GF-D8 (cell line): Measurements from ENCODE around the gene CSF1R.

Source experiments
- DNase-seq: peaks from one replicate; lab custom pipeline; 2025; lab: John Stamatoyannopoulos, UW

CSF1R gene

DNA sequence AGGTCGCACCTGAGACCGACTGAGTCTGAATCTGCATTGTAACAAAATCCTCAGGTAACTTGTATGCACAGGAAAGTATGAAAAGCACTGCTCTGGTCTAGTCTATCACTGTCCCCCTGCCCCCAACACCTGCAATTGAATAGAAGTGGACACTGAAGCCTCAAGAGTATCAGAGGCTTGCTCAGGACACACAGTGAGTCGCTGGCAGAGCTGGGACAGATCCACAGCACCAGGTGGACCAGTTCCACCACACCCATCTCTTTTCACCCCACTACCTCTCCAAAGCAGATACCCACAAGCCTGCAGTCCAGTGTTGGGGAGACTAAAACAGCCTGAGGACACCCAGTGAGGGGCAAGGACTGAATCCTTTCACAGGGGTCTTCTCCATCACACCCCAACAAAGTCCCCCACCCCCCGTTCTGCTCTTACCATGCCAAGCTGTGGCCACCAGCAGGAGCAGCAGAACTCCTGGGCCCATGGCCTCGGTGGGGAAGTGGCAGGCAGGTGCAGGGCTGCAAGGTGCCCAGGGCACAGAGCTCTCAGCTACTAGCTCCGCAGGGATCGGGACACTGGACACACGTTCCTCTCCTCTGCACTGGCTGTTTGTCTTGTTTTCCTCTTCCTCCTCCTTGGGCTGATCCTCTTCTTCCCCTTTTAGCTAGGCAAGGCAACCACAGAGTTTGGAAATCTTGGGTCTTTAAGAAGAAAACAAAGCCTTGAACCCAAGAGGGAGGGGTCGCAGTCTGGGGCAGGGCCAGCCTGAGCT, at the start of gene CSF1R:
TSS of gene CSF1R (minus strand) at position 605 of the 766 bp plus-strand sequence. CDS start at position 478, 127 bp downstream.
- peak; percentile 27 for DNase-seq

DNA sequence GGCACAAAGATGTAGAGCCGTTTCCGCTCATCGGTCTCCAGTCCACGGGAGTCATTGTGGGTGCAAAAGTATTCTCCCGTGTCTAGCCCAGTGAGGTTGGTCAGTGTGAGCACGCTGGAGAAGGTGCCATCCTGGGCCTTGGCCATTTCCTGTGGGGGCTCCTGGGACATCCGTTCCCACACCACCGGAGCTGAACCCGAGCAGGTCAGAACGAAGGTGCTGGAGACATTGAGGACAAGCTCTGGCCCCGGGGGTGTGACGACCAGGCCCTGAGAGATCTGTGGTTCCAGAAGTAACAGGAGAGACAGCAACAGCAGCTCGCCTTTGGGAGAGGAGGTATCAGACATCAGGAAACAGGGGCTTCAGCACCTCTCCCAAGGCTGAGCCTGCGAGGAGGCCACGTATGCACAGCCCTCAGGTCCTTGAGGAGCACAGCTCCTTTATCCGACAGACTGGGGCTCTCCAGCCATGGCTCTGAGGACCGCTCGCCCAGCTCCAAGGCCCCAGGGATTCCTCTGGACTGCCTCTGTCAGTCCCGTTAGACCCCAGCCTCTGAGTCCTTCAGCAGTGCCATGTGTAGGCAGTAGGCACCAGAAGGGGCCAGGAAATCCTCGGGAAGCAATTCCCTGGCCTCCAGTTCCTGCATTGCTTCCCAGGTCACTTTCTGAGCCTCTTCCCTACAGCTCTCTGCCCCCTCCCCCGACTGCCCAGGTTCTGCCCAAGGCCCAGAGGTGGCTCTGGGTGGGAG, 49.4 kb upstream of the CSF1R start:
- no peak for DNase-seq

DNA sequence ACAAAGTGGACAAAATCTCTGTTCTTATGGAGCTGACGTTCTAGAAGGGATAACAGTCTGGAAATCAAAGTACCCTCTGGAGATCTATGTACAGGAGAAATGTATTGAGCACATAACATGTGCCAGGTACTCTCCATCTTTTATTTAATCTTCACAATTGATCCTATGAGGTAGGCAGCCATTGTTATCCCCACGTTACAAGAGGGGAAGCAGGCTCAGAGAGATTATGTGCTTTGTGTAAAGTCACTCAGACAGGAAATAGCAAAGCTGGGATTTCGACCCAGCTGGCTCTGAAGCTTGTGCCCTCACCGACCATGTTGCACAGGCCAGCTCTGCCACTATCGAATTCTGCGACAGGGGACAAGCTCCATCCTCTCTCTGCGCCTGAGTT, 47.8 kb upstream of the CSF1R start:
- DNase-seq = no peak

DNA sequence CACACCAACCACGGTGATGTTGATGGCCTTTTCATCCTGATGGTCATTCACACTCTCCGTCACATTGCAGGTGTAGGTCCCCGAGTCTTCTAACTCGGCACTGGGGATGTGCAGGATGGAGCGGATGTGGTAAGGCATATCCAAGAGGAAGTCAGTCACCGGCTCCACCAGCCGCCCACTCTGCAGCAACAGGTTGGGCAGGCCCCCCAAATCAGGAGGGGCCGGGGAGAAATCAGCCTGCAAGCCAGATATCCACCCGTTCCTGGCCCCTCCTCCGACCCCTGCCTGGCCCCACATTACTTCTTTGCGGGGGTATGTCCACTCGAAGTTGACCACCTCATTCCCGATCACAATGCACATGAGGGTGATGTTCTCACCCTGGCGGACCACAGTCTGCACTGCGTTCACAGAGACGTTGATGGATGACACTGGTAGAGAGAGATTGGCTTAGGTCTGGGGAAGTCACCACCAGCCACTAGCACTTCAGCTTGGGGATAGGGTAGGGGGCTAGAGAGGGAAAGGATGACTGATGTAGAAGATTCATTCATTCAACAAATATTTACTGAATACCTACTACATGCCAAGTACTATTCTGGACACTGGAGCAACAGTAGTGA, 47.3 kb upstream of the CSF1R start:
- DNase-seq = no peak

DNA sequence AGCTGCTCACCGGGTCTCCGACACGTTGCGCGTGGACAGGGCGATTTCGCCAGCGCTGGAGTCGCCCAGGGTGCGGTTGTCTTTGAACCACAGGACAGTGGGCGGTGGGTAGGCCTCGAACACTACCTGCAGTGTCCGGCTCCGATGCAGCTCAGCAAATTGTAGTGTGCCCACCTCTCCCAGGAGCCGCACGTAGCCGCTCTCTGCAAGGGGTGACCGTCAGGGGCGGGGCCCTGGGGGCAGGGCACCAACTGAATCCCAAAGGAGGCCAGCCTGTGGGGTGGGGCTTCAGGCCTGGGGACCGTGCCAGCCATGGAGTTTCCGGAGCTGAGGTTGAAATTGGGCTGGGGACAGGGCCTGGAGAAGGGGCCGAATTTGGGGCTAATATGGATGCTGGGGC, 46.4 kb upstream of the CSF1R start:
- DNase-seq = no peak

DNA sequence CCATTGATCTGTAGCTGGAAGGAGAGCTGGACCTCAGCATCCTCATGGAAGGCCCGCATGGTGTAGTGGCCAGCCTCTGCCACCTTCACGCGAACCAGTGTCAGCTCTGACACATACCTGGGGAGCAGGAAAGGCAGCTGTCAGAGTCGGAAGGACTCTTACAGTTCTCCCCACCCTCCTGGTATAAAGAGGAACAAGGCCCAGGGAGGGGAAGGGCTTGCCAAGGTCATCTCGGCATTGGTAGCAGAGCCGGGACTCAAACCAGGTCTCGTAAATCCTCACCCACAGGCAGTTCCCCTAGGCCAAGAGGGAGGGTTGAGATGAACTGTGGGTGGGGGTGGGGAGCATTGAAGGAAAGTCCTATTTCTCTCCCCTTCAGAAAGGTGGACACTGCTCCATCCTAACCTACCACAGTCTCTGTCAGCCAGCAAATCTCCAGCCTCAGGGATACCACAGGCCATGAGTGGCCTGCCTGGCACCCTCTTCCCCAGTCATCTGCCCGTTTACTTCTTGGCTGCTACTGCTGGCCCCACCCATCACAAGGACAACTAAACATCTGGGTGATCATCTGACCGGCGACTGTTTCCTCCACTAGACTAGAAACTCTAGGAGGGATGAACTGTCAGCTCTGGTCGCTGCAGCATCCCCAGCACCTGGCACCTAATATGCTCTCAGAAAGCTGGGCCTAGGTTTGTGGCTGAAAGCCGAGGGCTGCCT, 45.8 kb upstream of the CSF1R start:
- no peak for DNase-seq

DNA sequence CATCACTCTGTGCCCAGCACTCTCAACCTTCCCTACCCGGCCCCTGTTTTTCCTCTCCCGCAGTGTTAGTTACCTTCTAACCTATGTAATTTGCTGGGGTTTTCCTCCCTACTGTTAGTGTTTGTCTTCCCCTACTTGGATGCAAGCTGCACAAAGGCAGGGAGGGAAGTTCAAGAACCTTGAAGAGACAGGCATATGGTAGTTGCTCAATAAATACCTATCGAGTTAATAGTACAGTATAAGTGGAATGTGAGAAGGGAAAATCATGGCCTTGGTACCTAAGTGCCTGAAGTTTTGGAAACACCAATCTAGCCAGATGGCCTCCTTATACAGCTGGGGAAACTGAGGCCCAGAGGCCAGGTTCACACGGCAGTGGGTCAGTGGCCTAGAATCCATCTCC, 45.1 kb upstream of the CSF1R start:
- no peak for DNase-seq

DNA sequence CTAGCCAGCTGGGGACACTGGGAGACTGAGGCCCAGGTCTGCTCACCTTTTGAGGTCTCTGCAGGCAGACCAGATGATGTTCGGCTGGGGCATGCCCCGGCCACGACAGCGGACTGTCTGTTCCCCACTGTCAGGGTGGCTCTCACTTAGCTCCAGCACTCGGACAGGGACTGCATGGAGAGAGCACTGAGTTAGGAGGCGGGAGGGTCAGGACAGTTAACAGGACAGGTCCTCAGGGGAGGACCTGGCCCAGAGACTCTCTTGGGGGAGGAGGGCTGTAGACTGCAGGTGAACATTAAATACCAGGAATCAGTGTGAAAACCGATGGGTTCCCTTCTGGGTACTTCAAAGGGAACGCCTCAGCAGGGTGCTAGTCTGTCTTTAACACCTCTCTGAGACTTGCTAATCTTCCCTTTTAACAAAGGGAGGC, 44.2 kb upstream of the CSF1R start:
- no peak for DNase-seq

DNA sequence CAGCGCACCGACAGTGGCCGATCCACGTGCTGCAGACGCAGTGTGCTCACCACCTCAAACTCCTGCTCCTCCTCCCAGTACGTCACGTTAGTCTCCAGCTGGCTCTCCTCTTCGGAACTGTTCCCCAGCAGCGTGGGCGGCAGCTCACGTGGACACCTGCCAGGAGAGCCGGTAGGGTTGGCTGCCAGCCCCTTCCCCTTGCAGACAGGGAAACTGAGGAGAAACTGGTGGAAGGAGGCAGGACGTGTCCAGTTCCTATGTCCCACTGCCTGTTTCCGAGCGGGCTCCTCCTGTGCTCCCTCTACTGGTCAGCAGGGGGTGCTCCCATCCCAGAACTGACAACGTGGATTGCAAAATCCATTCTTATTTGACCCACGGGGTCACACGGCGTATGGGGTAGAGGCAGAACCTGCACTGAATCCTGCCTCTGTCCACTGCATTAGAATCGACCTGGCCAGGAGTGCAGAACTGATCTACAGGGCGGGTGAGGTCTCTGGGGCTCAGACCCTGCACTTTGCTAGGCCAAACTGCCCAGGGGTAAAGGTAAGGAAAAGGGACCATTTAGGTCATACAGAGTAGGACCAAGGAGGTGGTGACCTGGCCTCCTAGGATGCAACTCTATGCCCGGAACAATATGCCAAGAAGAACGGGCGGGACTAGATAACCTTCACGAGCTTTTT, 43.6 kb upstream of the CSF1R start:
- DNase-seq = no peak

DNA sequence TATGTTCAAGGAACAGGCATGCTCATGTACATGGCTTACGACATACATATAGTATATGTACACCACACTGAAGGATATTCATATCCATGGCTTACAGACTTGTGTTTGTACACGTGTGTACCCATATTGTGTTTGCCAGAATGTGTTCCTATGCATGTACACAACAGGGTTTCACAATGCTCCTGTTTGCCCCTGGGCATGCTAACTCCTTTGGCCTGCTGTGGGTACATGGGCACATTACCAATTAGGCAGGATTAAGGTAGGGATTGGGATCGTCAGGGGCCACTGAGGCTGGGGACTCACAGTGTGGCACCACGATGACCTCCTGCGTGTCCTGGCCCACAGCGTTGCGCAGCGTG, 43.1 kb upstream of the CSF1R start:
- no peak for DNase-seq

DNA sequence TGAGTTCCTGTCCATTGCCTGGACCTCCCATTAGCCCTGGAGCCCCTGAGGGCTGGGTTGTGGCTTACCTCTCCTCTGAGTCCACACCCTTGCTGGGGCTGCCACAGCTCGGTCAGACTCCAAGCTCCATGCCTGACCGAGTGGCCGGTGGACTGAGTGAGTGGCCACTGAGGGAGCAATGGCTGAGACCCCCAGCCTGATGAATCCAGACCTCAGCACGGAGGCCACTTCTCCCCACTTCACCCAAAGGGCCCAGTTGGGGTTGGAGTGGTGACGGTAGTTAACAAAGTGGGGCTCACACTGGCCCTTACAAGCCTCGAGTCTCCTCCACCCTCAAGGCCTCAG, 40.5 kb upstream of the CSF1R start:
- no peak for DNase-seq

DNA sequence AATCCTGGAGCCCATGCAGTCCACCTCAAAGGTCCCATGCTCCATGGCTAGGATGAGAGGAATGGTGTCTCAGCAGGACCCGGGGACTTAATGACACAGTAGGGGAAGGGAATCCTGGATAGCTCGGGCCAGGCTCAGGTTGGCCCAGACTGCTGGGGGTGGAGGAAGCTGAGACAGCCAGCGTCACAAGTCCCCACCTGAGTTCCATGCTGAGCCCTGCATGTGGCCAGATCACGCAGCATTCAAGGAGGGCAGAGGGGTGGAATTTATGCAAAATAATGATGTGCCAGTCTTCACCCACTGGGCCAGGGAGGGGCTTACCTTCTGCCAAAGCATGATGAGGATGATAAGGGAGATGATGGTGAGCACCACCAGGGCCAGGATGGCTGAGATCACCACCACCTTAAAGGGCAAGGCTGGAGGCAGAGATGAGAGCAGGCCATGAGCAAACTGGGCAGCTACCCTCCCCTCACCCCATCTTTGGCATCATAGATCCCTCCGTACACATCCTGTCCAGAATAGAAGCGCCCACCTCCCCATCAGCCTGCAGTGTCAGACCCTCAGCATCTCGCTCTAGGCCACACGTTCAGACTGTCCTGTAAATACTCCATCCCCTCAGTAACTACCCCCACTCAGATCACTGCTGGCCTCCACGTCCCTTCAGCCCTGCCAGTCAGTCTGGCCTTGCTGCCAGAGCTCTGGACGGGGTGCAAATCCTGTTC, 40.0 kb upstream of the CSF1R start:
- DNase-seq = no peak

DNA sequence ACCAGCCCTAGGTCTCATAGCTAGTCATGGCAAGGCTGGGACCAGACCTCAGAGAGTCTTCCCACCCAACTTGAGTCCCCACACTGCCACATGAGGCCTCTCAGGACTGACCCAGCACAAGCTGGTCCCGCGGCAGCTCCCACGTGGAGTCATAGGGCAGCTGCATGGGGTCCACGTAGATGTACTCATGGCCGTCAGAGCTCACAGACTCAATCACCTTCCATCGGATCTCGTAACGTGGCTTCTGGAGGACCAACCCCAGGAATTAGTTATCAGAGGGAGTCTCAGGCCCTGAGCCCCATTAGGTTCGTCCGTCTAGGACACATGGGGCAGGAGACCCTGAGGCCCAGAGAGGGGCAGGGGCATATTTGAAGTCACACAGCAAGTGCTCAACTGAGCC, 39.0 kb upstream of the CSF1R start:
- no peak for DNase-seq

DNA sequence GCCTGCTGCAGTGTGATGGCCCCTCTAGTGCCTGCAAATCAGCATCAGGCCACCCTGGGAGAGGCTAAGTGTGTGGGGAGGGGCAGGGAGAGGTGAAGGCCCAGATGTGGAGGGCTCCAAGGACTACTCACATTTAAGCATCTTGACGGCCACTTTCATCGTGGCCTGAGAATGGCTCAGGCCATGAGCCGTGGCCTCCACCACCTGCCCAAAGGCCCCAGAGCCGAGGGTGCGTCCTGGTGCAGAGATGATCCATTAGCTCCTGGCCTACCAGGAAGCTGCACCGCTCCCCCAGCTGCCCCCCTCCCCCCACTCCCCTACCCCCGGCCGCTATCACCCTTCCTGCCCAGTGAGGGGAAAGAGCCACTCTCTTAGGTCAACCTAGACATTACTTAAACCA, 38.2 kb upstream of the CSF1R start:
- DNase-seq = no peak

DNA sequence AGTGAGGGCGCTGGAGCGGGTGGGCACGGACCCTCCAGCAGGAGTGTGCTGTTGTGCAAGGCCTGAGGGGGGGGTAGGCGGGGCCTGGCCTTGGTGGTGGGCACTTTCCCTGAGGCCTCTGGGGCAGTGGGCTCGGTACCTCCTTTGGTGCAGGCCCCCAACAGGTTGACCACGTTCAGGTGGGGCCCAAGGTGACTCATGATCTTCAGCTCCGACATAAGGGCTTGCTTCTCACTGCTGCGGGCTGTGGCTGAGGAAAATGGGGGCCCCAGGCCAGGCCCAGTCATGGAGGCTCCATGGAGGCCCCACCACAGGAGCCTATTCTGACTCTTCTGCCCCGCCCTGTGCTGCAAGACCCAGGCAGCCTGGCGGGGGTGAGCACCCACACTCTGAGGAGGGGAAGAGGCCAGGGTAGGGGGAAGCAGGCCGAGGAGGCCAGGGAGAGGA, 37.8 kb upstream of the CSF1R start:
- DNase-seq = no peak

DNA sequence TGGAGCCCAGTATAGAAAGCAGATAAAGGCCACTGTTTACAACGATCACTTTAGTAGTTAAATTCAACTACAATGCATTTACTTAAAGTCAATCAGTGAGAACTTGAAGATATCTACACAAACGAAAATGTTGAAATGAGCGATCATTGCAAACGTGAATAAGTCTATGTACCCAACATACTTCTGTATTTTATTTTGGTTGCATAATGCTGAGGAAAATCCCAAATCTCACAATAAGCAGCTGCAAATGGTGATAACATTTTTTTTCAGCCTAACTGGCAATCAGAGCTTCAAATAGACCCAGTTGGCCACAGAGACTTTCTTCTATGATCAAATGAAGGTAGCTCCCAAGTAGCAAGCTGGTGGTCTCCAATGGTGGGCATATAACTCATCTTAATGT, 37.2 kb upstream of the CSF1R start:
- DNase-seq = no peak

DNA sequence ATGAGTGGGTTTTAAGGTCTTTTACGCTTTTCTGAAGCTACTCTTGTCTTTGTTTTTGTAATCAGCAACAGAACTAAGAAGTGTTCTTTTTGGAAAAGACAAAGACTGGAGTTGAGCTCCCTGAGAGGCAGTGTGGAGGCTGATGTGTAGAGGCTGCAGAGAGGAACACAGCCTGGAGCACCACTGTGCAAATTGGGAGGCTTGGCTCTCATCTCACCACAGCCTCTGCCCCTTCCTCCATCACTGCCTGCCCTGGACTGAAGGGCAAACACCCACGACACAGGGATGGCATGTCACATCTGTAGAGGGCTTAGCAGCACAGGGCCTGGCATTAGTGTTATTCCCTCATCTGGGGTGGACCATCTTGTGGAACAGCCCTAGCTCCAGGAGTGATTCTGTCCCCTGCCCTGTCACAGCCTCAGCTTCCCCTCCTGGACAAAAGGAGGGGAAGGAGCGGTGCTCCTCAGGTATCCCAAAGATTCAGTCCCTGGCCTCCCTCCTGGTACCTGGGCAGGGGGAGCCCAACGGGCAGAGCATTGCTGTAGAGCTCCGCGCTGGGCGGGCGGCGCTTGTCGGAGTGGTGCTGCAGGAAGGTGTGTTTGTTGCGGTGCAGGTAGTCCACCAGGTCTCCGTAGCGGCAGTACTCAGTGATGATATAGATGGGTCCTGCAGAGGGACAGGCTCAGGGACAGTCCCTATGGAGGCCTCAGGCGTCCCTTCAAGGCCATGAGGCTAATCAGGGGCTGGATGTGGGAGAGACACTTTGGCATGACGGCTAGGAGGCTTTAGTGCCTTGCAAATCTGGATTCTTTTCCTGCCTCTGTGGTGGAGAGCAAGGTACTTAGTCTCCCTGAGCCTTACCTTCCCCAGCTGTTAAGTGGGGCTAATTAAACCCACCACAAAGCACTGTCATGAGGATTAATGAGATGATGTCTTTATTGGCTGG, 36.5 kb upstream of the CSF1R start:
- no peak for DNase-seq

DNA sequence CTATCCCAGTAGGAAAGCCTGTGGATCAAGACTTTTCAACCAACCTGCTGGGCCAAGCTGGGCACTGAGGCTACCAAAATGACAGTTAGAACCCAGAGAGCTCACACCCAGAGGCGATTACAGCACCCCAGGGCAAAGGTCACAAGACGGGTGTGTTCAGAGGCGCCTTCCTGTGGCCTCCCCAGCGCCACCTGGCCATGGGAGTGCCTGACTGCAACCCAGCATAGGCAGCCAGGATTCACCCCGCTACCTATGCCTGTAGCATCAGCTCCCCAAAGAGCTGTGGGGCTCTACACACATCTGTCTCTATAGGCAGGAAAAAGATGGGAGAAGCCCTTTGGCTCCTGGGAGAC, 35.8 kb upstream of the CSF1R start:
- DNase-seq = no peak

DNA sequence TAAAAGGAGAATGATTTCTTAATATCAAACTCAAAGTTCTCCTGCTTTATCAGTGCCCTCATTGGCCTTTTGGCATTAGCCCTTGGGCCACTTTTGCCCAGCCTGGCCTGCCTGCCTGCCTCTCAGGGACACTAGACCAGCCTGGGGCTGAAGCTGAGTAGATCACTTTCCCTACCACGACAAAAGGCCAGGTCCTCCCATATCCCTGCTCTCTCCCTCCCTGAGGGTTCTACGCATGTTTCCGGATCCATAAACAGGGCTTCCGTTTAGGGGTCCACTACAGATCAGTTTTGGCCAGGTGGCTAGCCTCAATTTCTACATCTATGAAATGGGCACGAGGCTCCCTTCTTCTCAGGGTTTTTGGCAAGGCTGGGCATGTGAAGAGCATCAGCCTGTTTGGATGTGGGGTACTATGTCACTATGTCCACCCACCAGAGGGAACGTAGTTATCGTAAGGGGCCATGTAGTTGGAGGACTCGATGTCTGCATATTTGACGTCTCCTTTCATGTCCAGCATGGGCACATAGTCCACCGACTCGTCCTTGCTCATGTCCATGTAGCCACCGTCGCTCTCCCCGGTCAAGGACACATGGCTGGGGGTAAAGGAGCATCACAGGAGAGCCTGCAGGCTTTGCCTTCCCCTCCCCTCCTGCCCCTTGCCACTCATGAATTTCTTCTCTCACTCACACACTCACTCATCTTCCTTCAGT, 35.2 kb upstream of the CSF1R start:
- DNase-seq = no peak
